T-cell (primary cell): ENCODE data around the gene WDR37. TPM values are rescaled to one million over a fixed set of nuclear protein-coding genes. Genes with fewer than 3 reads are reported as not detected.
"Not testable (repeated sequence)": the region's sequence is repeated elsewhere in the genome, so short reads cannot be mapped to it uniquely, and the experiment has no call there.

ENCODE experiments used
- ATAC-seq, 4 experiments: fragments of 200-7000 bp in 3 of 4; fragments of 150-1000 bp in 1 of 4; cut with Tn5 transposase; replicated peaks in 1 of 4; 1 replicate in 3 of 4; 2 replicates in 1 of 4; pipeline ENCODE4 v1.10.0; 2021; ENCODE audit warnings: moderate library complexity in 3 of 4, mild to moderate bottlenecking in 2 of 4, moderate number of reproducible peaks in 1 of 4
- CTCF ChIA-PET, 2 donors: fragments of 300-600 bp; sonication (Branson Sonifier 250); formaldehyde crosslinking; loops; one replicate each; lab custom pipeline; 2022; ENCODE audit warnings: antibody characterized with exemption in 2 of 2; lab: Charles Lee
- POLR2A ChIA-PET, 2 donors: fragments of 300-600 bp; sonication (Branson Sonifier 250); formaldehyde crosslinking; loops; one replicate each; lab custom pipeline; 2022; ENCODE audit warnings: antibody characterized with exemption in 2 of 2; lab: Charles Lee
- DNase-seq, 35 experiments: peaks; one replicate each; pipeline versions ENCODE4 v3.0.0 to v3.0.0-alpha.2; 2013 to 2023
- H3K27ac ChIP-seq: one replicate; pipeline ENCODE4 v1.5.1; 2013; ENCODE audit warnings: low read length
- H3K27me3 ChIP-seq, 2 experiments: replicated peaks in 1 of 2; 1 replicate in 1 of 2; 2 replicates in 1 of 2; pipeline versions ENCODE4 v1.6.1 to v1.7.0; 2013; ENCODE audit warnings: low read length in 1 of 2, mixed read lengths in 1 of 2; ENCODE audit not compliant: control insufficient read depth in 2 of 2, insufficient read depth in 2 of 2; ENCODE audit errors: extremely low read depth in 1 of 2
- H3K36me3 ChIP-seq, 2 donors: 1 replicate in 1 of 2; 2 replicates in 1 of 2; pipeline versions ENCODE4 v1.6.1 to v1.7.0; 2013; ENCODE audit warnings: low read length in 1 of 2; ENCODE audit not compliant: control insufficient read depth in 2 of 2, insufficient read depth in 1 of 2; ENCODE audit errors: extremely low read depth in 1 of 2
- H3K4me1 ChIP-seq, 2 experiments: 1 replicate in 1 of 2; 2 replicates in 1 of 2; pipeline versions ENCODE4 v1.6.1 to v1.7.0; 2013; ENCODE audit warnings: low read length in 2 of 2, mixed read lengths in 1 of 2; ENCODE audit not compliant: insufficient read depth in 2 of 2, control insufficient read depth in 1 of 2; ENCODE audit errors: extremely low read depth in 1 of 2
- H3K4me3 ChIP-seq, 2 donors: 1 replicate in 1 of 2; 2 replicates in 1 of 2; pipeline versions ENCODE4 v1.5.1 to v1.7.0; 2013; ENCODE audit warnings: mild to moderate bottlenecking in 2 of 2, low read length in 1 of 2, moderate library complexity in 1 of 2; ENCODE audit not compliant: control insufficient read depth in 1 of 2; ENCODE audit errors: extremely low read depth in 1 of 2
- H3K9me3 ChIP-seq: 2 replicates; pipeline ENCODE4 v1.7.0; 2013
- H3K27ac Mint-ChIP-seq, 2 donors: one replicate each; pipeline ENCODE4 v1.8.0; 2020 to 2021; ENCODE audit warnings: mild to moderate bottlenecking in 2 of 2, mixed read lengths in 2 of 2
- H3K27me3 Mint-ChIP-seq, 2 donors: one replicate each; pipeline ENCODE4 v1.8.0; 2021 to 2022; ENCODE audit warnings: mixed read lengths in 2 of 2
- H3K36me3 Mint-ChIP-seq: one replicate; pipeline ENCODE4 v1.8.0; 2021; ENCODE audit warnings: mixed read lengths
- H3K4me1 Mint-ChIP-seq, 3 donors: one replicate each; pipeline ENCODE4 v1.8.0; 2020 to 2022; ENCODE audit warnings: mixed read lengths in 3 of 3, mild to moderate bottlenecking in 1 of 3
- H3K4me3 Mint-ChIP-seq, 3 donors: one replicate each; pipeline ENCODE4 v1.8.0; 2020 to 2022; ENCODE audit warnings: mild to moderate bottlenecking in 3 of 3, mixed read lengths in 3 of 3, moderate library complexity in 3 of 3
- H3K9me3 Mint-ChIP-seq, 3 donors: one replicate each; pipeline ENCODE4 v1.8.0; 2020 to 2022; ENCODE audit warnings: mixed read lengths in 3 of 3
- WGBS: methylation state at CpG from one replicate; pipeline ENCODE4 v1.1.5; 2013; ENCODE audit warnings: missing lambda C conversion rate; ENCODE audit not compliant: insufficient coverage; 5-methylcytosine and 5-hydroxymethylcytosine counted together
- total RNA-seq, 35 experiments: library from RNA in 6 of 35; stranded (reverse) in 6 of 35; fragments of 120-200 nt in 1 of 35; gene quantifications; one replicate each; pipeline versions ENCODE4 v1.2.1 to v1.2.4 and lab custom pipeline; 2013 to 2026

Gene WDR37
- 10 to 100 TPM; 34.6 to 40.4 (median 37.3) TPM for total RNA-seq
- 24.0 TPM for total RNA-seq (2013)
- 25.3 to 94.3 (median 58.8) reads per million in 29 experiments for total RNA-seq (lab: John Stamatoyannopoulos, UW)

GRCh38 chr10:1056326-1057105 is at the start of gene WDR37:
TSS of gene WDR37 (plus strand) at chr10:1056385. CDS start at chr10:1072156, 15,771 bp downstream.
- ChIA-PET POLR2A (interaction anchor here in 1 of 2 donors (0.6 kb wide), 1 partner anchor 69 kb away, joined by 3 read pairs; the partner anchor contains the start of gene GTPBP4), CTCF (interaction anchor here in 1 of 2 donors (0.7 kb wide), 1 partner anchor 56 kb away, joined by 3 read pairs; no protein-coding TSS in a partner anchor)
- Mint-ChIP-seq H3K36me3 (peaks cover 22% of the 10 kb centered on the region), H3K27me3 (no peaks in the 10 kb centered on the region), H3K4me3 (peak within 1 kb of the TSS; percentile 93 to 98 (median 95)), H3K9me3 (no peaks in the 10 kb centered on the region), H3K27ac (peak within 1 kb of the TSS; percentile 90 to 92), H3K4me1 (peaks cover 84 to 92% (median 89%) of the 10 kb centered on the region in 3 donors)
- DNase-seq (peak; percentile 70 to 91 (median 83)), ATAC-seq (peak; percentile 94 to 96 (median 96))
- H3K27me3 ChIP-seq = no peaks in the 10 kb centered on the region
- no peaks in the 10 kb centered on the region for H3K9me3 ChIP-seq
- peaks cover 46 to 47% of the 10 kb centered on the region in 2 experiments for H3K4me1 ChIP-seq
- WGBS = under 1% methylated on average over 83 of the region's 87 CpGs
- peaks cover 4 to 23% of the 10 kb centered on the region in 2 donors for H3K36me3 ChIP-seq
- peak within 1 kb of the TSS; percentile 81 for H3K27ac ChIP-seq
- H3K4me3 ChIP-seq = peak within 1 kb of the TSS; percentile 81 to 99

- Histone ChIP-seq H3K4me1 (no peaks in the 10 kb centered on the region), H3K27ac (no peak overlapping the region), H3K4me3 (no peak overlapping the region), H3K27me3 (no peaks in the 10 kb centered on the region), H3K9me3 (no peaks in the 10 kb centered on the region), H3K36me3 (peaks cover 17 to 87% of the 10 kb centered on the region in 2 donors)
- ChIA-PET CTCF (no interaction called here), POLR2A (interaction anchor here in 1 of 2 donors (0.5 kb wide), 1 partner anchor 49 kb away, joined by 3 read pairs; no protein-coding TSS in a partner anchor)
- WGBS = over 99% methylated on average over 8 of the region's 9 CpGs
- Mint-ChIP-seq H3K4me1 (peaks cover 0 to 15% (median 13%) of the 10 kb centered on the region in 3 donors), H3K27ac (no peak overlapping the region), H3K36me3 (peaks cover 72% of the 10 kb centered on the region), H3K27me3 (no peaks in the 10 kb centered on the region), H3K4me3 (no peak overlapping the region), H3K9me3 (peaks cover 0 to 12% (median 10%) of the 10 kb centered on the region in 3 donors)
- ATAC-seq (no peak), DNase-seq (no peak)
These were observed 49.6 kb upstream of the WDR37 start for GRCh38 chr10:1006573-1006972.

GRCh38 chr10:1007583-1007982 is 48.6 kb upstream of the WDR37 start:
- POLR2A ChIA-PET = no interaction called here
- WGBS = 97% methylated on average over 6 of the region's 10 CpGs
- peaks cover 73% of the 10 kb centered on the region for H3K36me3 Mint-ChIP-seq

GRCh38 chr10:1009071-1009494 is 47.1 kb upstream of the WDR37 start:
- Mint-ChIP-seq H3K9me3 (no peaks in the 10 kb centered on the region), H3K36me3 (peaks cover 69% of the 10 kb centered on the region), H3K4me3 (no peak overlapping the region), H3K27ac (peak overlapping the region in 1 of 2 donors; percentile 43), H3K4me1 (peaks cover 0 to 13% (median 6%) of the 10 kb centered on the region in 3 donors), H3K27me3 (no peaks in the 10 kb centered on the region)
- Histone ChIP-seq H3K36me3 (peaks cover 17 to 86% of the 10 kb centered on the region in 2 donors), H3K4me3 (no peak overlapping the region), H3K27me3 (no peaks in the 10 kb centered on the region), H3K4me1 (no peaks in the 10 kb centered on the region), H3K9me3 (no peaks in the 10 kb centered on the region), H3K27ac (no peak overlapping the region)
- DNase-seq (no peak), ATAC-seq (no peak)
- ChIA-PET CTCF (no interaction called here), POLR2A (no interaction called here)
- WGBS = 97% methylated on average over 6 of the region's 9 CpGs

More at GRCh38 chr10:1007583-1007982, 48.6 kb upstream of the WDR37 start:
- Histone ChIP-seq H3K9me3 (no peaks in the 10 kb centered on the region), H3K4me1 (no peaks in the 10 kb centered on the region), H3K27ac (no peak overlapping the region), H3K4me3 (no peak overlapping the region), H3K27me3 (no peaks in the 10 kb centered on the region), H3K36me3 (peaks cover 17 to 90% of the 10 kb centered on the region in 2 donors)
- Mint-ChIP-seq H3K4me1 (peaks cover 0 to 14% (median 13%) of the 10 kb centered on the region in 3 donors), H3K27me3 (no peaks in the 10 kb centered on the region), H3K27ac (no peak overlapping the region), H3K4me3 (no peak overlapping the region), H3K9me3 (peaks cover 0 to 7% (median 4%) of the 10 kb centered on the region in 3 donors)
- CTCF ChIA-PET = no interaction called here
- no peak for DNase-seq
- ATAC-seq = no peak

- peaks cover 76% of the 10 kb centered on the region for H3K36me3 Mint-ChIP-seq
- not testable (repeated sequence) for H3K27me3 ChIP-seq, H3K4me3 Mint-ChIP-seq, H3K4me3 ChIP-seq, H3K27ac Mint-ChIP-seq, H3K27ac ChIP-seq, H3K9me3 Mint-ChIP-seq, H3K27me3 Mint-ChIP-seq, H3K9me3 ChIP-seq, DNase-seq, H3K4me1 ChIP-seq
- H3K4me1 Mint-ChIP-seq = peaks cover 0 to 13% (median 6%) of the 10 kb centered on the region in 3 donors
- CTCF ChIA-PET = interaction anchor here in 1 of 2 donors (0.5 kb wide), 1 partner anchor 10 kb away, joined by 4 read pairs; no protein-coding TSS in a partner anchor
- WGBS = 83% methylated on average over 4 of the region's 8 CpGs
- POLR2A ChIA-PET = interaction anchor here in 1 of 2 donors (0.7 kb wide), 1 partner anchor 776 kb away, joined by 4 read pairs; no protein-coding TSS in a partner anchor
- H3K36me3 ChIP-seq = peaks cover 8 to 85% of the 10 kb centered on the region in 2 donors
- peak in 1 of 4 experiments; percentile 66 for ATAC-seq
These were observed 46.2 kb upstream of the WDR37 start for GRCh38 chr10:1009947-1010346.

- Histone ChIP-seq H3K36me3 (peaks cover 8 to 85% of the 10 kb centered on the region in 2 donors), H3K9me3 (no peaks in the 10 kb centered on the region), H3K4me3 (no peak overlapping the region), H3K27ac (no peak overlapping the region), H3K4me1 (no peaks in the 10 kb centered on the region), H3K27me3 (no peaks in the 10 kb centered on the region)
- no peak for DNase-seq
- peak in 1 of 4 experiments; percentile 26 for ATAC-seq
- CTCF ChIA-PET = no interaction called here
- 100% methylated on average over 6 of the region's 7 CpGs for WGBS
- Mint-ChIP-seq H3K27ac (no peak overlapping the region), H3K36me3 (peaks cover 72% of the 10 kb centered on the region), H3K27me3 (no peaks in the 10 kb centered on the region), H3K9me3 (no peaks in the 10 kb centered on the region), H3K4me3 (no peak overlapping the region), H3K4me1 (peaks cover 0 to 13% (median 6%) of the 10 kb centered on the region in 3 donors)
- POLR2A ChIA-PET = interaction anchor here in 1 of 2 donors (0.7 kb wide), 1 partner anchor 776 kb away, joined by 4 read pairs; no protein-coding TSS in a partner anchor
These were observed 45.5 kb upstream of the WDR37 start for GRCh38 chr10:1010703-1011102.
